ENCODE measurements around the gene LRP2. TPM values are rescaled to one million over a fixed set of nuclear protein-coding genes. Genes with fewer than 3 reads are reported as not detected.

The LRP2 gene
- total RNA-seq, 4 donors from 2014 or later = not detected

DNA sequence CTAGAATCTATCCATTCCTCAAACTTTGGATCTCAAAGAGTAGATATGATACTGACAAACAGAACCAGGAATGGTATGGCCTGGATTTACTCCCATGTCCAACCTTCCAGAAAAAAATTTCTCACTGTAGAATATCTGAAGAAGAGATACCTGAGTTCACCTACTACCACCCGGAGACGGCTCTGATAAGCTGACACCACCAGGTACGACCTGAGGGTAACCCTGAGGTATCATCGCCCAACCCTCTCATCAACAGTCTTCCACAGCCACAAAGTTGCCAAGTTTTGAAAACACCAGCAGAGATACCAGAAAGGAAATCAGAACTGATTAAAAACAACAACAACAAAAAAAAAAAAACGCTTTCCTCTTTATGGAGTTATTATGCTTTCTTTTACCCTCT, 102.9 kb downstream of the LRP2 start:
- no peak overlapping the region for H3K27ac ChIP-seq
- in situ Hi-C loops (cut with MboI; ENCODE audit: low sequenced_read_pairs in 4 of 4) (no loop called here), intact Hi-C loops (cut with DNase I; ENCODE audit: low total_unique reads) (no loop called here)
- no peaks in the 10 kb centered on the region for H3K36me3 ChIP-seq
- H3K4me3 ChIP-seq = no peak overlapping the region
- H3K27me3 ChIP-seq = no peaks in the 10 kb centered on the region
- ATAC-seq (no peak), DNase-seq (no peak)
- TF ChIP-seq POLR2A (IDR thresholded peaks at IDR 0.05) (no peak), CTCF (IDR thresholded peaks at IDR 0.05 in 4 of 5, conservative IDR thresholded peaks at IDR 0.05 in 1 of 5) (no peak)
- no peaks in the 10 kb centered on the region for H3K4me1 ChIP-seq
- H3K9me3 ChIP-seq = no peaks in the 10 kb centered on the region

GRCh38 chr2:169258045-169258601, 104.2 kb downstream of the LRP2 start:
- H3K4me1 ChIP-seq = no peaks in the 10 kb centered on the region
- no peak overlapping the region for H3K27ac ChIP-seq
- DNase-seq (no peak), ATAC-seq (no peak)
- TF ChIP-seq POLR2A (IDR thresholded peaks at IDR 0.05) (no peak), CTCF (IDR thresholded peaks at IDR 0.05 in 4 of 5, conservative IDR thresholded peaks at IDR 0.05 in 1 of 5) (no peak)
- no peaks in the 10 kb centered on the region for H3K36me3 ChIP-seq
- intact Hi-C loops (cut with DNase I; ENCODE audit: low total_unique reads) = no loop called here
- H3K27me3 ChIP-seq = no peaks in the 10 kb centered on the region
- H3K9me3 ChIP-seq = no peaks in the 10 kb centered on the region
- H3K4me3 ChIP-seq = no peak overlapping the region
- in situ Hi-C loops (cut with MboI; ENCODE audit: low sequenced_read_pairs in 4 of 4) = no loop called here

DNA sequence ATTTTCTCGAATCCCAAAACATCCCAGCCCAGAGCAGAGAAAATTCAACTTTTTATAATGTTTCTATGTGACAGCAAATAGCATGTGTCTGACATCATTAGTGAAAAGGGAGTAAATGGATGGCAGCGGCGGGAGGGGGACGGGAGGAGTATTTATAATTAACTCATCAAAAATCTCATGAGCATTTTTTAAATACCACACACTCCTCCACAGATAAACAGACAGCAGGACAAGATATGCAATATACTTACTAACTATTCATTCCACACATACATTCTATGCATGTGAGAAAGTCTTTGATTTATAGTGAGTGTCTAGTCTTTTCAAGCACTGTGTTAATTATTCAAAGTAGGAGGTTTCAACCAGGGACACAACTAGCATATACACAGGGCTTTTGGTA, 107.6 kb downstream of the LRP2 start:
- H3K9me3 ChIP-seq = no peaks in the 10 kb centered on the region

GRCh38 chr2:169247211-169247610, 115.1 kb downstream of the LRP2 start:
- Histone ChIP-seq H3K27me3 (no peaks in the 10 kb centered on the region), H3K4me3 (no peak overlapping the region), H3K9me3 (no peaks in the 10 kb centered on the region), H3K27ac (no peak overlapping the region), H3K4me1 (no peaks in the 10 kb centered on the region), H3K36me3 (no peaks in the 10 kb centered on the region)
- in situ Hi-C loops (cut with MboI; ENCODE audit: low sequenced_read_pairs in 4 of 4) (no loop called here), intact Hi-C loops (cut with DNase I; ENCODE audit: low total_unique reads) (no loop called here)
- DNase-seq = no peak
- TF ChIP-seq CTCF (IDR thresholded peaks at IDR 0.05 in 4 of 5, conservative IDR thresholded peaks at IDR 0.05 in 1 of 5) = no peak
- TF ChIP-seq POLR2A (IDR thresholded peaks at IDR 0.05) = no peak
- ATAC-seq = no peak

More for the DNA sequence above, 107.6 kb downstream of the LRP2 start:
- ATAC-seq = no peak
- TF ChIP-seq CTCF (IDR thresholded peaks at IDR 0.05 in 4 of 5, conservative IDR thresholded peaks at IDR 0.05 in 1 of 5) (no peak), POLR2A (IDR thresholded peaks at IDR 0.05) (no peak)
- intact Hi-C loops (cut with DNase I; ENCODE audit: low total_unique reads) (no loop called here), in situ Hi-C loops (cut with MboI; ENCODE audit: low sequenced_read_pairs in 4 of 4) (no loop called here)
- no peak for DNase-seq
- Histone ChIP-seq H3K36me3 (no peaks in the 10 kb centered on the region), H3K27me3 (no peaks in the 10 kb centered on the region), H3K27ac (no peak overlapping the region), H3K4me3 (no peak overlapping the region), H3K4me1 (no peaks in the 10 kb centered on the region)

- no peak for DNase-seq
- TF ChIP-seq POLR2A (IDR thresholded peaks at IDR 0.05) (no peak), CTCF (IDR thresholded peaks at IDR 0.05 in 4 of 5, conservative IDR thresholded peaks at IDR 0.05 in 1 of 5) (no peak)
- intact Hi-C loops (cut with DNase I; ENCODE audit: low total_unique reads) (no loop called here), in situ Hi-C loops (cut with MboI; ENCODE audit: low sequenced_read_pairs in 4 of 4) (no loop called here)
- no peaks in the 10 kb centered on the region for H3K36me3 ChIP-seq
- no peaks in the 10 kb centered on the region for H3K27me3 ChIP-seq
- ATAC-seq = no peak
- H3K4me3 ChIP-seq = no peak overlapping the region
- no peaks in the 10 kb centered on the region for H3K4me1 ChIP-seq
- no peak overlapping the region for H3K27ac ChIP-seq
- H3K9me3 ChIP-seq = no peaks in the 10 kb centered on the region
Measured at GRCh38 chr2:169240405-169240804, 121.9 kb downstream of the LRP2 start.
